ENCODE results near the gene SAMD14.
"Not testable (repeated sequence)": the region's sequence is repeated elsewhere in the genome, so short reads cannot be mapped to it uniquely, and the experiment has no call there.

SAMD14 gene

DNA sequence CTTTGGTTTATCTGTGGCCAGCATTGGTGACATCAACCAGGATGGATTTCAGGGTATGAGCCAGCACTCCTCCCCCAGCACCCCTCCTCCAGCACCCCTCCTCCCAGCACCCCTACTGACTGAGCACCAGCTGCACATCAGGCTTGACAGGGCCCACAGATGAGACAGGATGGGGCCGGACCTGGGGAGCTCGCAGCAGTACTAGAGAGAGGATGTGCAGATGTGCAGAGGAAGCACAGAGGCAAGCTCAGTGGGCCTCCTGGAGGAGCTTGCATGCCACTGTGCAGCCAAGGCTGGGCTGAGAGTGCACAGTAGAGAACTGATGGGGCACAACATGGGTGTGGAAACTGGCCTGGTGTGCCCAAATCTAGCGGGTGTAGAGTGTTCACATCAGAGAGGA, 57.8 kb downstream of the SAMD14 start:
- DNase-seq = no peak

DNA sequence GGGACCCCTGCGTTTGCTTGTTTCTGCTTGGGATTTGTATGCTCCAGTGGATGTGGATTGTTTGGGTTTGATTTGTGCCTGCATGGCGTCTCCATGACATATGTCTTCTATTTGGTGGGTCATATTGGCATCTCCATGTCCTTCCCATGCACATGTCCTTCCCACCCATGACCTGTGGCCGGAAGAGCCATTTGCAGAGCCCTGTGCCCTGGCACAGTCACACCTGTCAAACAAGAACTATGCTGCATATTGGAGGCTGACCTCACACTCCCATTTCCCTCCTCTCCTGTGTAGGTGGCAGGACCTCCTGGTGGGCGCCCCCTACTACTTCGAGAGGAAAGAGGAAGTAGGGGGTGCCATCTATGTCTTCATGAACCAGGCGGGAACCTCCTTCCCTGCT, 58.3 kb downstream of the SAMD14 start:
- DNase-seq = no peak

DNA sequence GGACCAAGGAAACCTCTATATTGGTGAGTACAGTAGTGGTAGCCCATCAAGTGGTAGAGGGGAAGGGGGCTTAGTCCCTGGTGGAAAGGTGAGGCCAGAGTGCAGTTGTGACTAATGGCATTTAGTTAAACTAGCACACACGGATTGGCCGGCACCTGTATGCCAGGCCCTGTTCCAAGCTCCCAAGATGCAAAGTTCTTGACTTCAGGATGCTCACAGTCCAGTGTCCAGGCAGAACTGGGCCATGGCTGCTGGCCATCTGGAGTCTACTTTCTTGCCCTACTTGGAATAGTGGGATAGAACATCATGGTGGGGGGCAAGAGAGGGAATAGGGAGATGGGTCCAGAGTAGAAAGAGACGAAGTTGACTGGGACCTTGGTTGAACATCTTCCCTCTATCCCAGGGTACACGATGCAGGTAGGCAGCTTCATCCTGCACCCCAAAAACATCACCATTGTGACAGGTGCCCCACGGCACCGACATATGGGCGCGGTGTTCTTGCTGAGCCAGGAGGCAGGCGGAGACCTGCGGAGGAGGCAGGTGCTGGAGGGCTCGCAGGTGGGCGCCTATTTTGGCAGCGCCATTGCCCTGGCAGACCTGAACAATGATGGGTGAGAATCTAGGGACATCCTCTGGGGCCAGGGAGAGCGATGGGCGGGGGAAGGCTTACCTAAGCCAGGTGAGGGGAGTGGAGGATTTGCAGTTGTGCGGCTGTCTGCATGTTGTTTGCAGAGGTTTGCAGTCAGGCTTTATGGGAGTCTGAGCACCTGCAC, 58.9 kb downstream of the SAMD14 start:
- no peak for DNase-seq

DNA sequence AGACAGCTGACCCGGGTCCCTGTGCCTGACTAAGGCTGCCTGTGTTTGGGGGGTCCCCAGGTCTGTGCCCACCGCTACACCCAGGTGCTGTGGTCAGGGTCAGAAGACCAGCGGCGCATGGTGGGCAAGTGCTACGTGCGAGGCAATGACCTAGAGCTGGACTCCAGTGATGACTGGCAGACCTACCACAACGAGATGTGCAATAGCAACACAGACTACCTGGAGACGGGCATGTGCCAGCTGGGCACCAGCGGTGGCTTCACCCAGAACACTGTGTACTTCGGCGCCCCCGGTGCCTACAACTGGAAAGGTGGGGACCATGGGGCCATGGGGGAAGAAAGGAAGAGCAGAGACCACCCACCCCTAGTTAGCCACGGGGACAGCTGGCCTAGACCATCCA, 62.0 kb downstream of the SAMD14 start:
- no peak for DNase-seq

DNA sequence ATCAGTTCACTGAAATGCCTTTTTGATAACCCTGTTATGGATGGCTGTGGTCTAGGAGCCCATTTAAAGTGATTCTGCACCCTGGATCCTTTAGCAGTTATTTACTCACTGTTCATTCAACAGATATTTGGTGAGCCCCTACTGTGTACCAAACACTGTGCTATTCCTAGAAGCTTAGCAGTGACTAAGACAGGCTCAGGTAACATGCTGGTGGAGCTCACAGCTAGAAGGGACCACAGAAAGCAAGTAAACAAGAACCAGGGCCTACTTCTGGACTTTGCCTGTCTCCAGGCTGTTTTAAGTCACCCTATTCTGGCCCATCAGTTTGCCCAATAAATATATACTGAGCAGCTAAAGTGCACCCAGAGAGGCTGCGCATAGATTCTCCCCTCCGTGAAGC, 63.0 kb downstream of the SAMD14 start:
- DNase-seq = no peak

DNA sequence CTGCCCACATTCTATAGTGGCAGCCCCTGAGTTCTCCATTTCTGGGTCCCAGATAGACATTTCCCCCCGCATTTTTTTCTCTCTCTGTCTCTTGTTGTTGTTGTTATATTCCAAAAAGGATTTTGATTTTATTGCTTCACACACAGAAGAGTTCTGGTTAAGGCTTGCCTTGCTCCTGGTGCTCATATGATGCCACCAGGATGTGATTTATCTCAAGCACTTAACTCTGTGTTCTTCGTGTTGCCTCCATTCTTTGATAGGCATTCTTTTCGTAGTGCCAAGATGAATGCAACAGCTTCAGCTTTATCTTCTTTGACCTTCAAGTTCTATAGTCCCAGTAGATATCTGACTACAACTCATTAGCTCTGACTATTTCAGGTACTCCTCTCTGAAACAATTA, 64.9 kb downstream of the SAMD14 start:
- no peak for DNase-seq

DNA sequence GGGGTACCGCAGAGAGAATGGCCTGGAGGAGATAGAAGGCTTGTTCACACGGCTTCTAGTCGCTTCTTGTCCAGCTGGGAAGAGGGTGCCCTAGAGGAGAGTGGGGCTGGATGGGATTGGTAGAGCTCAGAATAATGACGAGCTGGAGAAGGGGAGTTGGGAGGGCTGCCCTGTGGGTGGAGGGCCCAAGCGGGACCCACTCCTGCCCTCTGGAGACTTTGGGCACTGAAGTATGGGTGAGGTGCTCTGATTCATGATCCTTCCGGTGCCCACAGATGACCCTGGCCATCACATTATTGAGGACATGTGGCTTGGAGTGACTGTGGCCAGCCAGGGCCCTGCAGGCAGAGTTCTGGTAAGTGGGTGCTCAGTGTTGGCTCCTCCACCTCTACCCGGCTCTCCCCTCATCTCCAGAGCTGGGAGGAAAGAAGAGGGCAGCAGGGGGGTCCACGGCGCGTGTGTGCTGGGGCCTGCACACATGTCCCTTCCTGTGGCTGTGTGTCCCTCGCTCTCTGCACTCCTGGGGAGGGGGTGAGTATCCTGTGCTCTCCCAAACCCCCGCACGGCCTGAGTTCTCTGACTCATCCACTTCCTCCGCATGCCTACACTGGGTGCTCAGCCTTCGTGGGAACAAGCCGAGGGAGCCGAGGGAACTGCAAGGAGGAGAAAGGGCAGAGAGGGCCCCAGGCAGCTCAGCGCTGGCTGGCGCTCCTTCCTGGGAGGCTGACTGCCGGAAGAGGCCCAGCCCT, 65.5 kb downstream of the SAMD14 start:
- DNase-seq = no peak

DNA sequence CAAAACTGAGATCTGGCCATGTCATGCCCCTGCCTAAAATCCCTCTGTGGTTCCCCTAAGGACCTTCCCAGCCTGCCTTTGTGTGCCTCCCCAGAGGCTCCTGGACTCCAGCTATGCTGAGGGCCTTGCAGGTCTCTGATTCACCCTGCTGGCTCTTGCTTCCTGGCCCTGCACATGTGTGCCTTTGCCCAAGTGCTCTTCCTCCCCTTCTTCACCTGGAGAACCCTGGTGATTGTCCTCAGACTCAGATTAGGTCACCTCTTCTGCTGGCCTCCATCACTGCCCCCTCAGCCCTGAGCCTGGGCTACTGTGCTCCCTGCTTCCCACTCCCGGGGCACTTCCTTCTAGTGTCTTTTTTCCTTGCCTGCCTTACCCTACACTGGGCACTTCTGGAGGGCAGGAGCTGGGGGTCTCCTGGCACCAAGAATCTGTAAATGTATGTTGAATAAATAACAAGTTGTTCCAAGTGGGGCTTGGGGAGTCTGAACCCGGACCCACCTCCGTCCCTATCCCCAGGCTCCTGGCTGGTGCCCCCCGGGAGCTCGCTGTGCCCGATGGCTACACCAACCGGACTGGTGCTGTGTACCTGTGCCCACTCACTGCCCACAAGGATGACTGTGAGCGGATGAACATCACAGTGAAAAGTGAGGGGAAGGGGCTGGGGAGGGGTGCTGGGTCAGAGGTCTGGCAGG, 66.3 kb downstream of the SAMD14 start:
- DNase-seq = no peak

DNA sequence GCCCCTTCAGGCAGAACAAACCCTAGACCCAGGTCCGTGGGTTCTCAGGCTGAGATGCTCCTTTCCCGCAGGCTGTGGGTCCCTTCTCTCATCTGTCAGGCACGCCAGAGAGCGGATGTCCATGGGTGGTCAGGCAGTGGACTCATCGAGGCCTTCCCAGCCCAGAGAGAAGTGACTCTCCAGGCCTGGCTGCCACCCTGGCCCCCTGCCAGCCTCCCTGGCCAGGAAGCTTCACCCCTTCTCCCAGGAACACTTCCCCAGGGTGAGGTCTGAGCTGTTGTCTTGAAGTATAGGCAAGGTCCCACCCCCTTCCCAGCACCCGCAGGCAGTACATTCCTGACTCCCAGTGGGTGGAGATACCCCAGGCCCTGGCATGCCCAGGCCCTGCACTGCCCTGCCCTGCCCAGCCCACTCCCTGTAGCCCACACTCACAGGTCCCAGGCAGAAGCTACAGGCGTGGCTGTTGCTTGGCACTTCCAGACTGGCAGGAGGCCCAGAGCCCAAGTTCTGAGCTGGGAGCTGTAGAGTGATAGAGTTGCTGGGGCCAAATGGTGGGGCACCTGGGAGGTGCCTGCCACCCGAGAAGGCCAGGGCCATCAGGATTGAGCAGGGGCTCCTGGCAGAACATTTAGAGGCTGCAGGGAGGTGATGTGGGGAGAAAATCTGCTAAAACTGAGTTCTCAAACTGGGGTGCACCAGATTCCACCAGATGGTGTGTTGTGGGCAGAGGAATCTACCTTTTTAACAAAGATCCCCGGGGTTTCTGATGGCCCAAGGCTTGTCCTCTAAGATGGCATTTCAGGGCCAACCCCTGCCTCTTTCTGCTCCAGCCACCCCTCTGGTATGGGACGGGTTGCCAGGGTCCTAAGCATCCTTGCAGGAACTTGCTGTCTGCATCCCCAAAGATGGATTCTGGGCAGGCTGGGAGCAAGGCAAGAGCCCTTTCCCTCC, 67.4 kb downstream of the SAMD14 start:
- DNase-seq = no peak

DNA sequence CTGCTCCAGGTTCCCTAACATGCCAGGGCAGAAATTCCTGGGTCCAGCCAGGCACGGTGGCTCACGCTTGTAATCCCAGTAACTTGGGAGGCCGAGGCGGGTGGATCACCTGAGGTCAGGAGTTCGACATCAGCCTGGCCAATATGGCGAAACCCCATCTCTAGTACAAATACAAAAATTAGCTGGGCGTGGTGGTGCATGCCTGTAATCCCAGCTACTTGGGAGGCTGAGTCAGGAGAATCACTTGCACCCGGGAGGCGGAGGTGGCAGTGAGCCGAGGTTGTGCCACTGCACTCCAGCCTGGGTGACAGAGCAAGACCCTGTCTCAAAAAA, 68.3 kb downstream of the SAMD14 start:
- not testable (repeated sequence) for DNase-seq

DNA sequence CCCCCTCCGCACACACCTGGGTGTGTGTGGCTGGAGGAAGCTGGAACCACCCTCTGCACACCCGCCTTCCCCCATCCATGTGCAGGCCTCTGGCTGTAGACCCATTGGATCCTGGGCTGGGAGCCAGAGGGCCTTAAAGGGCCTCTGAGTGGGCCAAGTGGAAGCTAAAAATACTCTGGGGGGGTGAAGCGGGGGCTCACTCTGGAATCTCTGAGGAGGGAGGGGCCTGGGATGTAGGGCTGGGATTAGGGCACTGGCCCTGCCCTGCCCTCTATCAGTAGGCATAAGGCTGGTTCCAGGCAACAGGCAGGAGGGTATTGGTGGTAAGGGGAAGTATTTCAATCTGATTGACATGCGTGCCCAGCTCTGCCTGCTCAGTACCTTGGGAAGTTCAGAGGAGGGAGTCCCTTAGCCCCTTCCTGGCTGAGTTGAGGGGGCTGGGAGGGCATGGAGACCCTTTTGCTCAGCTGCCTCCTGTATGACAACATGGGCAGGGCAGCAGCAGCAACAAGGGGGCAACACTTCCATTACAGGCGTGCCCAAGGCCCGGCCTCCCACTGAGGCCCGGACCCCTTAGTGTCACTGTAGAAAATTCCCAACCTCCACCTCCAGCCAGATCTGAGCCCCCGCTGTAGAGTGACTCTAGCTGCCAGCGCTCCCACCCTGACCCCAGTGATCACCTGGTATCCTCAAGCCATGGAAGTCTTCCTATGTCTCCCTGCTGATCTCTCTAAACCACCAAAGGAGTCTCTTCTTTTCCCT, 68.8 kb downstream of the SAMD14 start:
- no peak for DNase-seq
